Measurements from ENCODE around the gene GPS1.

GPS1 gene

DNA sequence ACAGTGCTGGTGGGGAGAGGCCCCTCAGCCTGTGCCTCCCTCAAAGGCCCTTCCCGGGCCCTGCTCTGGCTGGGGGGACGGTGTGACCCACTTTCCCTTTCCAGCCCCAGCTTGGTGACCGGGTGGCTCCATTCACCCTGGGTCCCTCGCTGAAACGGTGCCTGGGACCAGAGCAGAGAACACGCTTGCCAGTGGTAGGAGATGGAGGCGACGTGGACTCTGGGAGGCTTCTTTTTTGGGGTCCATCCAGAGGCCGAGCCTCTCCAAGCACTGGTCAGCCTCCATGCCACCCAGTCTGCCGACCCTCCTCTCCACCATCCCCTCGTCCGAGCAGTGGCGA, 36.8 kb upstream of the GPS1 start:
- no peak for FAIRE-seq

DNA sequence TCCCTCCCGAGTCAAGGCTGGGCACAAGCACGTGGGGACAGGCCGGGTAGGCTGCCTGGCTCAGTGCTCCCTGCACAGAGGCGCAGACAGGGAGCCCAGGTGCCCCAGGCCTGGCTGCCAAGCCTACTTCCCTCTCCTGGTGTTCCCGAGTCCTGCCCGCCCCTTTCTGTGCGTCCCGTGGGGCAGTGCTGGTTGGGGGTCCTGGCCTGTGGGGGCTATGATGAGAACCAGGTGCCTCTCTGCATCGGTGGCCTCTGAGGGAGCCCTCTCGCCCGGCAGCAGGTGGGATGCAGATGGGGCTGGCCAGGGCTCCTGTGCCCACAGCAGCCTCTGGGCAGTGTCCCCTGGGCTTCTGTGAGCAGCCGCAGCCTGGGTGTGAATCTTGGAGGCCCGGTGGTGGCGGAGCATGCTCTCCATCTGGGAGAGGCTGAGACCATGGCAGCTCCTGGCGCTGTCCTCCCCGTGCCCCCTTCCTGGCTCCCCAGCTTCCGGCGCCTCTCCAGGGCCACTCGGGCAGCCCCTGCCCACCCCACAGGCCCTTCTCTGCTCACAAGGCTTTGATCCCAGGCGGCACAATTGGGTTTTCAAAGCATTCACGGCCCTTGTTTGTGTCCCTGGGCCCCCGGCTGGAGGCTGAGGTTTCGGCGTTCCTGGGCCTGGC, 36.3 kb upstream of the GPS1 start:
- FAIRE-seq = no peak

DNA sequence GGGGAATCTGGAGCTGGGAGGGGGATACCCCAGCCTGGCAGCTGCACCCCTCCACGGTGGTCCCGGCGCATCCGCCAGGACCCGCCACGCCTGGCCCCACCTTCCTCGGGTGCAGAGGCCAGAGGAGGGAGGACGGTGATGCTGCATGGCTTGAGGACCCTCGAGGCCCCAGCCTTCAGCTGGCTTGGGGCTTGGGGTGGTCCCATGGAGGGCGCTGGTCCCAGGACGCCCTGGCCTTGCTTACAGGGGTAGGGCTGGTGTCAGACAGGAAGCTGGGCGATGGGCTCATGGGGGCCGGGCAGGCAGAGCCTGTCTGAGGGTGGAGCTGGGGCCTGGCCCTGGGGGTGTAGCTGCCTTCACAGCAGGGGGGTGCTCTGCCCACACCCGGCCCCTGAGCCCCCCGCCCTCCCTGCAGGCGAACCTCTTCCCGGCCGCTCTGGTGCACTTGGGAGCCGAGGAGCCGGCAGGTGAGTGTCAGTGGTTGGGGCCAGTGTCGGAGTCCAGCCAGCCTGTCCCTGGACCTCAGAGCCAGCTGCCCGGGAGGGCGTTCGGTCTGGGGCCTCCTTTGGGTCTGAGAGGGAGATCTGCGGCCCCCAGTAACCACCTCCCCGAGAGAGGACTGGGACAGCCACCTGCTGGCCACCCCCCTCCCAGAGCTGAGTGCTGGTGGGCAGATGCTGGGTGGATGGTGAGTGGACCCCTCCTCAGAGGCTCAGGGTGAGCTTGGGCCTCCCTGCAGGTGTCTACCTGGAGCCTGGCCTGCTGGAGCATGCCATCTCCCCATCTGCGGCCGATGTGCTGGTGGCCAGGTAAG, 35.4 kb upstream of the GPS1 start:
- FAIRE-seq = no peak

DNA sequence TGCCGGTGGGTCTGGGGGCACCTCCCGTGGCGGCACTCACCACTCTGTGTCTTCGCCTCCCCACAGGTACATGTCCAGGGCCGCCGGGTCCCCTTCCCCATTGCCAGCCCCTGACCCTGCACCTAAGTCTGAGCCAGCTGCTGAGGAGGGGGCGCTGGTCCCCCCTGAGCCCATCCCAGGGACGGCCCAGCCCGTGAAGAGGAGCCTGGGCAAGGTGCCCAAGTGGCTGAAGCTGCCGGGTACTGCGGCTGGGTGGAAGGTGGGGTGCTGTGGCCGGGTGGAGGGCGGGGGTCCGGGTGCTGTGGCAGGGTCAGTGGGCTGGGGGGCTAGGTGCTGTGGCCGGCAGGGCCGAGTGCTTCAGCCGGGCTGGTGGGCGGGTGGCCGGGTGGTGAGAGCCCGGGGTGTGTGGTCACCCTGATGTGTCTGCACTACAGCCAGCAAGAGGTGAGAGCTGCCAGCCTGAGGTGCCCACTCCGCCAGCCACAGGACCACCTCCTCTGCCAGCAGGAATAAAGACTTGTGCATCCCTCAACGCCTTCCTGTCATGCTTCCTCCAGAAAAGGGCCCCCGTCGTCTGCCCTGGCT, 34.7 kb upstream of the GPS1 start:
- FAIRE-seq = no peak

DNA sequence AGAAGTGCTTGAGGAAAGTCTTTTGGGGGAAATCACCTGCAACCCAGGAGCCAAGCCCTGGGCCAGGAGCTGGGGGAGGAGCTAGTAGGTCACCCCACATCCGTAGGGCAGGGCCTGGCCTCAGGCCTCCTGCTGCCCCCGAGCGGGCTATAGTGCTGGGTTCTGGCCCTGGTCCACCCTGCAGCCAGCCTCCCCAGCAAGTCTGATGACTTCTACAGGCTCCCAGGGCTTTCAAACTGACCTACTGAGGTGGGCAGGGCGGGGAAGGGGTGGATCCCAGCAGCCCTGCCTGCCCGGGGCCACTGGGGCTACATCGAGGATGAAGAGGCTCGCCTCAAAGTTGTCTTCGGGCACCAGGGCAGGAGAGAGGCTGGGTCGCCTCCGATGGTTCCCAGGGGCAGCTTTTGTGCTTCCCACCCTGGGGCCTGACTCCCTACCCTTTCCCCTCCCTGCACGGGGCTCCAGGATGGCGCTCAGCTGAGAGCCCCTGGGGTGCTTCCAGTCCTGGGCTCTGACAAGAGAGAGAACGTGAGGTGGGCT, 34.0 kb upstream of the GPS1 start:
- no peak for FAIRE-seq

DNA sequence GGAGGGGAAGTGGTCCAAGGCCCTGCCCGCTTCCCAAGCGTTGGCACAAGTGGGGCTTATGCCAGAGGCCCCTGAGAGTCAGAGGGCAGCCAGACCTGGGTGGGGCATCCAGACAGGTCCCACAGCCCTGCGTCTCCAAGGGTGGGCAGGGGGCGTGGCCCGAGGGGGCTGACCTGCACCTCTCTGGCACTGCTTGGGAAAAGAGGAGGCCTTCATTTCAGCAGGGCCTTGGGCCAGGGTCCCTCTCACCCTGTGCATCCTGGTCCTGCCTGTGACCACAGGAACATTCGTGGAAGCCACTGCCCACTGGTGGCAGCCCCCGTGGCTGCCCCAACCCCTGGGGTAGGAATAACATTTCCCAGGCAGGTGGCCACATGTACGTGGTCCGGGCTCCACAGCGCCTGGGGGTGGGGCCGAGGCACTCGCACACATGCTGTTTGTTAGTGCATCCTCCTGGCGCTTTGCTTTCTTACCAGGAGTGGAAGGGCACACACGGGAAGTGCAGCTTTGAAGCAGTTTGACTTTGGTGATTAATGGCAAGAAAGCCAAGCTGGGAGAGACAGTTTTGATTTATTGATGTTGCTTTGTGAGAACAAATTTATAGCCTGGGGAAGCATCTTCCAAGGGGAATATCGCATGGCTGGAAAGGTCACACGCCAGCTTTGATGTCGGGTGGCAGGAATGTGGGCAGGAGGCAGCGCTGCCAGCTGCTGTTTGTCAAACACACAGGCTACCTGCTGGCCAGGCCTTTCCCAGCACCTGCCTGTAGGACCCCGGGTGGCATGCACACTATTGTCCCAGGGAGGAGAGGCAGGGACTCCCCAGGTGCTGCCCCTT, 33.3 kb upstream of the GPS1 start:
- no peak for FAIRE-seq

DNA sequence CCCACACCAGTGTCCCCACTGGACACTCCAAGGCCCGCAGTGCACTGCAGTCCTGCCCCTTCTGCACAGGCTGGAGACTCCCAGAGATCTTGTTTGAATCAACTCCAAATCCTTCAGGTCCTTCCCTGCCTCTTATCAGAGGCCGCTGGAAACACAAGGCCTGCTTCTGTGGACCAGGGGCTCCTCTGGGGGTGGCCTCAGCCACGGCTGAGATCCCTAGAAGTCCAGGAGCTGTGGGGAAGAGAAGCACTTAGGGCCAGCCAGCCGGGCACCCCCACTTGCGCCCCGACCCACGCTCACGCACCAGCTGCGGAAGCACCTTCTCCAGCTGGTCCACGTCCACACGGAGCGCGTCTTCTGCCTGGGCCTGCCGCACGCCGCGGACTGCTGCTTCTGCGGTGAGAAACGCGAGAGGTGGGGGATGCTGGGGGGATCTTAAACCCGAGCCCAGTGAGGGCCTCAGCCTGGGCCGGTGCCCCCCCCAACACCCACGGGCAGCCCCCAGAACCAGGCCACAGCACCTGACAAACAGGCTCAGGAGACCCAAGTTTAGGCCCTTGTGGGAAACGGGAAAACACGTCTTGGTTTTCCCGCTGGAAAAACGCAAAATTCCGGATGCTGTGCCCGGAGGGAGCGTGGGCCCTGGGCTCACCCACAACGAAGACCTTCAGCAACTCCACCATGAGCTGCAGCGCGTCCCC, 32.6 kb upstream of the GPS1 start:
- FAIRE-seq = no peak

DNA sequence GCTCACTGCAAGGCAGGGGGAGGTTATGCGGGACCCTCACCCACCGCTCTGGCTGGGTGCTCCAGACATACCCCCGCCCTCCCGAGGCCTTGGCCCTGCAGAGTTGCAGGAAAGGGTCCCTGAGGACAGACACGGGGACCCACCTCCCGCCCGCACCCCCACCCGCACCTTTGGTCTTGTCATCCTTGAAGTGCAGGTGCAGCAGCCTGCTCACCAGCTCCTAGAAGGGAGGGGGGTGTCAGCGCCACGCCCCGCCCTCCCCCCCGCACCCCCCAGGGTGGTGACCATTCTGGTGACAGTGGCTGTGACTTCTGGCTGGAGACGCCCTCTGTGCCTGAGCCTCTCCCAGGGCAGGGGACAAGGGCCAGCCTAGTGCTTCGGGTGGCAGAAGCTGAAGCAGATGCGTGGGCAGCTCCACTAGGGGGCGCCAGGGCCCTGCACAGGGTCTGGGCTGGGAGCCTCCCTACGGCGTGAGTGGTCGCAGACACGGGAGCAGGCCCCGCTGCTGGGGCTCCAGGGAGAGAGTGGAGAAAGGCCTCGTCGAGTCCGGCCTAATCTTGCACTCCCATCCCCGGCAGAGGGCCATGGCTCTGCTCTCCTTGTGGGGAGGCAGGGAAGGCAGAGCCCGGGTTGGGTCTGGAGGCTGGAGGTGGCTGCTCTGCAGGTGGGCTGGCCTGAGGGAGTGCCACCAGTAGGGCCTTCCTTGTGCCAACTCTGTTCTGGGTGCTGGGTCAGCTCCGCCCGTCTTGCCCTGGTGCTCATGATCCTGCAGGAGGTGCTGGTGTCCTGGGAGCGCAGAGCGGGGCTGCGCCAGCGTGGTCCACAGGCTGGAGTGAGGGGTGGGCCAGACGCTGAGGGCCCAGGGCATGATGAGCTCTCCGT, 31.8 kb upstream of the GPS1 start:
- FAIRE-seq = no peak

DNA sequence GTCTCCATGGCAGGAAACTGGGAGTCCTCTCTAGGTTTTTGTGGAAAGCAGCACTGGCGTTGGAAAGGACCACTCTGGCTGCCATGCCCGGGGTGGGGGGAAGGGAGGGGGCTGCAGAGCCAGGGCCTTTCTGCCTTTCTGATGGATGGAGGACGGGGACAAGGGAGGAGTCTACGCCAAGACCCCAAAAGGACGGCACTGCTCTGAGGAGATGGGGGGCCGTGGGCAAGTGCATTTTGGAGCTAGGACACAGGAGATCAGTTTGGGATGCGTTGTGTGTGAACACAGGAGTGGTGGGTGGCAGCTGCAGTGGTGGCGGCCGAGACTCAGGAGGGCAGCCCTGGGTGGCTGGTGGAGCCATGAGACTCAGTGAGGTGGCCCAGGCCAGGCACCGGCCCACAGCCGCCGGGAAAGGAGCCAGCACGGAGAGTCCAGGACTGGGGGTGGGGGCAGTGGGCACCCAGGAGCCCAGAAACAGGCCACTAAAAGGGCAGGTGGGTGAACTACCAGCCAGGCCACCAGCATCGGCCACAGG, 31.1 kb upstream of the GPS1 start:
- no peak for FAIRE-seq

DNA sequence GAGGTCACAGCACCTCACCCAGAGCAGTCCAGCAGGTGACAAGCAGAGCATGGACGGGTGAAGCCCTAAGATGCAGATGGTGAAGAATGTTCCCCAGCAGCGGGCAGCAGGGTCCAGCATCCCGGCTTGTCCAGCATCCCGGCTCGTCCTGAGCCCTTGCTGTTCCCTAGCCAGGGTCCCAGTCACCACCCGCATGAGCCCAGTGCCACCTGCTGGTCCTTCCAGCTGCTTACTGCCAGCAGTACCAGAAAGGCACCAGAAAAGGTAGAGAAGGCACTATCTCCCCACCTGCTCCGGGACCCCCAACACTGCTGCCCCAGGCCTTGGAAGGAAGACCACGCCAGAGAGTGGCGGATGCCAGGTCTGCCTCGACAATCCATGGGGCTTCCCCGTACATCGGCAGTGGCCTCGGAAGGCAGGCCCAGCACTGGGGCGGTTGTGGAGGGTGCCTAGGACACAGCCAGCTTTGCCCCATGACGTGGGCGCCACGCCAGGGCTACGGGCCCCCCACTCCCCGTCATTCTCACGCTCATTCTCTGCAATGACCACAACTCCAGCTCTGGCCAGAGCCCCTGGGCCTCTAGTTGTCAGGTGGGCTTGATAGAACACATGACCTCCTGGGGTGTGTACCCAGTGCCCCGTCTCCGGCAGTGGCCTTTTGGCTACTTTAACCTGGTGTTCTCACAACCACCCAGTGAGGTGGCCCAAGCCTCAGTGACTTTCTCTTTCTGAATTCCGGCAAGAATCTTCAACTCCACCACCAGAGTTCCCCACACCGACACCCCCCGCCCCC, 30.4 kb upstream of the GPS1 start:
- no peak for FAIRE-seq

DNA sequence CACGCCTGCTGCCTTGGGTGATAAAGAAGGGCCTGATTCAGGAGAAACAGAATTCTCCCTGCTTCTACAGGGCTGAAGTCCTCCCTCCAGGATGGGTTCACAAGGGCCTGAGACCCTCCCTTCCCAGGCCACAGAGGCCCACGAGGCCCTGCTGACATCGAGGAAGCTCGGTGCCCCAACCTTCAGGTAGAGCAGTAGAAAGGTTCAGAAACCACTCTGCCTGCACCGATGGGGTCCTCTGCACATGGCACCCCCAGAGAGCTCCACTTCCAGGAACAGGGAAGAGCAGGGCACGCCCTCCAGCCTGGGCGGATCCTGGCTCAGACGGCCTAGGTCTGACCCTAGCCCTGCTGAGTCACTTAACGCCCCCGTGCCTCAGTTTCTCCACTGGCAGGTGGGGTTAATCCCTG, 29.8 kb upstream of the GPS1 start:
- FAIRE-seq = no peak

DNA sequence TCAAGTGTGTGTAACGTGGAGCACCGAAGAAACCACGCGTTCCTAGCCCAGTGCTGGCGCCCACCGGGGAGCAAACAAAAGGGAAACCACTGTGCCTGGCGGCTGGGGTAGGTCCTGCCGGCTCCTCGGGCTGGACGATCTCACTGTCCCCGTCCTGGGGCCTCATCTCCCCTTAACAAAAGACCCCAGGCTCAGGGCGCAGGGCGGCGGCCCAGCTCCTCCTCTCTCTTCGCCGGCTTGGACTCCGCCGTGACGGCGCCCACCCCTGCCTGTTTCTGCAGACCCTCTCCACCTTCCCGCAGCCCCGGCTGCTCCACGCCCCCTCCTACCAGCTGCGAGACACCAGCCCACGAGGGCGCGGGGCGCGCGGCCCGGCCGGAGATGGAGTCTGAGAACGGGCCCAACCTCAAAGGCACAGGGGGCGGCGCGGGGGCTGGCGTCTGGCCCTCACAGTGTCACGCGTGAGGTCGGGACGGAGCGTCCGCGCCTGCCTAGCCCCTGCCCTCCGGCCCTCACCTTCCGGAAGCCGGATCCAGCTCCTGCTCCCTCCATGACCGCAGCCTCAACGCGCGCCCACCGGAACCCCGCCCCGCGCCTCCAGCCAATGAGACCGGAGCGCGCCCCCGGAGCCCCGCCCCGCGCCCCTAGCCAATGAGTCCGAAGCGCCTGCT, 29.3 kb upstream of the GPS1 start, which contains the start of gene CENPX:
Gene CENPX, minus strand, starts transcription at position 569 of the 671 bp plus-strand sequence. Its CDS starts 17 bp downstream, at position 552.
- FAIRE-seq = no peak

DNA sequence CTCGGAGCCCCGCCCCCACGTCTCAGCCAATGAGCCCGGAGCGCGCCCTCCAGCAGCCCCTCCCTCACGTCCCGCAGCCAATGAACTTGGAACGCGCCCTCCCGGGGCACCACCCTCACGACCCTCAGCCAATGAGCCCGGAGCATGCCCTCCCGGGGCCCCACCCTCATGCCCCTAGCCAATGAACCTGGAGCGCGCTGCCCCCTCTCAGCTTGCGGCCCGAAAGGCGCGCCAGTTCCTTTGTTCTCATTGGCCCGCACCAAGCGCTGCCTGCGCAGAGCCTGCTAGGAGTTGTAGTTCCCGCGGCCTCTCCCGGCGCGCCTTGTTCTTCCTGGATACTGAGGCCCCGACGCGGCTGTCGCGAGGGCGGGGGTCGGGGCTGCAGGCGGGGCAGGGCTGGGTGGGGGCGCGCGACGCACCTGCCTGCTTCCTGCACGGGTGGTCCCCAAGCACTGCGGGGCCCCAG, 28.7 kb upstream of the GPS1 start, which contains the start of gene LRRC45:
Gene LRRC45, plus strand, starts transcription at position 325 of the 466 bp plus-strand sequence. CDS start 339 bp downstream, outside the sequence.
- FAIRE-seq = peak; percentile 98

DNA sequence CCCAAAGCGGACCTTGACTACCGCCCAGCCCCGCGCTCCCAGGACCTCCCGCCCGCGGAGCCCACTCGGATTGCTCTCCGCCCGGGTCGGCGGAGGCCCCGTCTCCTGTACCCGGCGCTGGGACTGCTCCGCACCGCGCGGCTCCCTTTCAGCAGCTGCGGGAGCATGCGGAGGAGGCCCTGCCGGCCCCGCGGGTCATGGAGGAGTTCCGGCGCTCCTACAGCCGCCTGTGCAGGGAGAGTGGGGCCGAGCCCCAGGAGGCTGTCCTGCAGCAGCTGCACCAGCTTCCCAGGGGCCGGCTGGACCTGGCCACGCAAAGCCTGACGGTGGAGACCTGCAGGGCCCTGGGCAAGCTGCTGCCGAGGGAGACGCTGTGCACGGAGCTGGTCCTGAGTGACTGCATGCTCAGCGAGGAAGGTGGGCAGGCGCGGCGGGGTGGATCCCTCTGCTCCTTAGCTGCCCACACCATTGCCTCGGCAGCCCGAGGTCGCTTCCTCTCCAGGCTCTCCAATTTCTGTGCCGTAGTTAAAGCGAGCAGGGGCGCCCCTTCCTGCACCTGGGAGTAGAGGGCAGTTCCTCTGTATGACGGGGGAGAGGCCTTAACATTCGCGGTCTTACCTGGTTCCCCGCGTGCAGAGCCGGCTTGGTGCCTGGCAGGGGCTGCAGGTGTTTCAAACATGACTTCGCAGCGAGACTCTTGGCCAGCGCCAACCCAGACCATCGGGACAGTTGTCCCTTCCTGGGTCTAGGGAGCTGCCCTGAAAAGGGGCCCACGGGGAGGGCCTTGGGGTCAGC, 28.1 kb upstream of the GPS1 start:
- FAIRE-seq = no peak

DNA sequence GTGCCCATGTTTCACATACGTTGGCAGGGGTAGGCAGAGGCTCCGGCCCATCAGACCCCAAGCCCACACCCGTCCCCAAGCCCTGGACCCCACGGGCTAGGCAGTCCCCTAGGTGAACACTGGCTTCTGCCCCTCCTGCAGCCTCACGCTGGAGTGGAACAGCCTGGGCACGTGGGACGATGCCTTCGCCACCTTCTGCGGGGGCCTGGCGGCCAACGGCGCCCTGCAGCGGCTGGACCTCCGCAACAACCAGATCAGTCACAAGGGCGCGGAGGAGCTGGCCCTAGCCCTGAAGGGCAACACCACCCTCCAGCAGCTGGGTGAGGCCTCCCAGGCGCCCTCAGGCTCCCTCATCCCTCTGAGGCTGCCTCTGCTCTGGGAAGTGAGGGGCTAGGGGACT, 26.8 kb upstream of the GPS1 start:
- no peak for FAIRE-seq

DNA sequence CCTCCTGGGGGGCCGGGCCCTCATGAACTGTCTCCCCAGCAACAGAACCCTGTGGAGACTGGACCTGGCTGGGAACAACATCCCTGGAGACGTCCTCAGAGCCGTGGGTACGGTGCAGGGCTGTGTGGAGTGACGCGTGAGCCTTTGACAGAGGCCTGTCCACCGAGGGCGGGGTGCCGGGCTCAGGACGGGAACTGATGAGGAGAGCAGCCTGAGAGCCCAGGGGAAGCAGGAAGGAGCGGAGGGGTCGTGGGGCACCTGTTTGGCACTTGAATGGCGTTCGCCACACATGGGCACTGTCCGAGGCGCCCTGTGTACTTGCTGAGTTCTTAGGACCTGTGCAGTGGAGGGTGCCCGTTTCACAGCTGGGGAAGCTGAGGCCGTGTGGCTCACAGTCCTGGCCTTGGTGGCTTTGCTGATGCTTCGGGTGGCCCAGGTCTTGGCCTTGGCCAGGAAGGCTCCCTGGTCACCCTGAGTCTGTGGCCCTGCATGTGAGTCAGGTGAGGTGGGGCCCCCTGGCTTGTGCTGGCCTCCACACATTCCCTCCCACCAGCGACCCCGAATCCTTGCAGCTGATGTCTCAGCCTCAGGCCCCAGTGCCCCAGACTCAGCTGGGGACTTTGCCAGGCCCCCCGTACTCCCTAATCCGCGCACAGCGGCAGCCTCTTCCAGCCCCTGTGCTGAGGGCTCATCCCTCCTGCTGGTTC, 26.1 kb upstream of the GPS1 start:
- no peak for FAIRE-seq

DNA sequence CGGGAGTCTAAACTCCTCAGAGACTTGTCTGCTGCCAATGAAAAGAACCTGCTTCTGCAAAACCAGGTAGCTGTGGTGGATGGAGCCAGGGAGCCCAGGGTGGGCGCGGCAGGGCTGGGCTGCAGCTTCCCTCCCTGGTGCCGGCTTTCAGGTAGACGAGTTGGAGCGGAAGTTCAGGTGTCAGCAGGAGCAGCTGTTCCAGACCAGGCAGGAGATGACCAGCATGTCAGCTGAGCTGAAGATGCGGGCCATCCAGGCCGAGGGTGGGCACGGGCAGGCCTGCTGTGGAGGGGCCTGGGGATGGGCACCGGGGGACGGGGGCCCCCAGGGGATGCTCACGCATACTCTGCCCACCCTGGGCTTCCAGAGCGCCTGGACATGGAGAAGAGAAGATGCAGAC, 23.5 kb upstream of the GPS1 start:
- FAIRE-seq = no peak

DNA sequence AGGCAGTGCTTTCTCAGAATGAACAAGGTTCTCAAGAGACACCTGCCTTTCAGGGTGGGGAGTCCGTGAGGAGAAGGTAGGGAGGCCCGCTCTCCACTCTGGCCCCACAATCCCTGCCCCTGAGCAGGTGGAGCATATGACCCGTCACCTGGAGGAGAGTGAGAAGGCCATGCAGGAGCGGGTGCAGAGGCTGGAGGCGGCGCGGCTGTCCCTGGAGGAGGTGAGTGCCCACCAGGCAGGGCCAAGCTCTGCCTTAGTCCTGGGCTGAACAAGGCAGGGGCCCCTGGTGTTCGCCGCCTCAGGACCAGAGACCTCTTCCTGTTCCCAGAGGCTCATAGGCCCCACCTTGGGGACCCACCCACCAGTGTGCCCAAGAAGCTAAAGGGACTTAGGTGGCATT, 22.7 kb upstream of the GPS1 start:
- no peak for FAIRE-seq

Data from endometrium (tissue), 2 donors.